GM21737 (cell line): ENCODE data around the gene TSPAN5.
"Not testable (repeated sequence)": the region's sequence is repeated elsewhere in the genome, so short reads cannot be mapped to it uniquely, and the experiment has no call there.

Experiments used
- ATAC-seq: cut with Tn5 transposase; IDR thresholded peaks from one replicate; pipeline ENCODE4 v1.9.1; 2021; ENCODE audit warnings: mild to moderate bottlenecking, moderate library complexity; ENCODE audit not compliant: unreplicated experiment

Gene TSPAN5

DNA sequence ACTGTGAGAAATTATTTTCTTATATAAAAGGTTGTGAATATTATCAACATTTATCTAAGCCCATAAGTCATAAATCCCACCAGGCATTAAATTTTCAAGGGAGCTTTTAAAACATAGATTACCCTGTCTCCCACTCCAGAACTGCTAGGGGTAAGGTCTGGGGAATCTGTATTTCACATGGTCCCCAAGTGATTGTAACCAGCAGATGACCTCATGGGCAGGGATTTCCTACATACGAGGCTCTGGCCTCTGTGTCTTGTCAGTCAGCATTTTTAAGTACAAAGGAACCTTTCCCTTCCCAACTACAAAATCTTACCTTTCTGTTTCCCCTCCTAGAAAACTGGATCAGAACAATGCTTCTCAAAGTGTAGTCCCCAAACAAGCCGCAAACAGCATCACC, 188.6 kb downstream of the TSPAN5 start:
- no peak for ATAC-seq

DNA sequence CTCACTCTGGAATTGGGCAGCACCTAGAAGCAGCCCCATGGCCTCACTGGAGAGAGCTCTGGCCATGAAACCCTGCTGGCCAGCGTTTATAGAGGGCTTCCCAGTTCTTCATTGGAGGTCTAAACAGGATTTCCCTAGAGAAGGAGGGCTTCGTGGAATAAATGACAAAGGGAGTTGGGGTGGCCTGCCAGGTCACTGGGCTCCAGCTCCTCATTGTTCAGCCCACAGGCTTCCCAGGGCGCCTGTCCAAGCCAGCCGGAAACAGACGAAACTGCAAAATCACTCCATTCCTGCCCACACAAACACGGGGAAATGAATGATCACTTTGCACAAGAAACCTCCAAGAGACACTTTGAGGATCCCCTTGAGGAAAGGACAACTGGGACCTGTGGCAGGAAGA, 189.7 kb downstream of the TSPAN5 start:
- no peak for ATAC-seq

DNA sequence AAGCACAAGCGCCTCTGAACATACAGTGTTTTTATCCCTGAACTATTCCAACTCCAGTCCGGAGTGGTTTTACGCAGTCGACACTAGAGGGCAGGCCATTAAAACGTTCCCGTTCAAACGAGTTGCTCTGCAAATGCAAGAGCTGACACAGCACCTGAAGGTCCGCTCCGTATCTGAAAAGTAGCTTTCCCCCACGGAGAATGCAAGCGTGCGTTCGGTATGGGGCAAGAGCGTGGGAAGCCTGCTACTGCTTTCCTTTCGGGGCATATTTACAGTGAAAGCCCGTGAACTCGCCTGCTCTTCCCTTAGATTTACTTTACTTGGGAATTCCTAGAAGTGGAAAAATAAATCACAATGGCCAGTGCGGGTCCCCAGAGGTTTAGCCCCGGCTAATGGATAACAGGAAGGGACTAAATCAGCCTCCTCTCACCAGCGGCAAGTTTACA, 190.8 kb downstream of the TSPAN5 start:
- peak; percentile 92 for ATAC-seq

DNA sequence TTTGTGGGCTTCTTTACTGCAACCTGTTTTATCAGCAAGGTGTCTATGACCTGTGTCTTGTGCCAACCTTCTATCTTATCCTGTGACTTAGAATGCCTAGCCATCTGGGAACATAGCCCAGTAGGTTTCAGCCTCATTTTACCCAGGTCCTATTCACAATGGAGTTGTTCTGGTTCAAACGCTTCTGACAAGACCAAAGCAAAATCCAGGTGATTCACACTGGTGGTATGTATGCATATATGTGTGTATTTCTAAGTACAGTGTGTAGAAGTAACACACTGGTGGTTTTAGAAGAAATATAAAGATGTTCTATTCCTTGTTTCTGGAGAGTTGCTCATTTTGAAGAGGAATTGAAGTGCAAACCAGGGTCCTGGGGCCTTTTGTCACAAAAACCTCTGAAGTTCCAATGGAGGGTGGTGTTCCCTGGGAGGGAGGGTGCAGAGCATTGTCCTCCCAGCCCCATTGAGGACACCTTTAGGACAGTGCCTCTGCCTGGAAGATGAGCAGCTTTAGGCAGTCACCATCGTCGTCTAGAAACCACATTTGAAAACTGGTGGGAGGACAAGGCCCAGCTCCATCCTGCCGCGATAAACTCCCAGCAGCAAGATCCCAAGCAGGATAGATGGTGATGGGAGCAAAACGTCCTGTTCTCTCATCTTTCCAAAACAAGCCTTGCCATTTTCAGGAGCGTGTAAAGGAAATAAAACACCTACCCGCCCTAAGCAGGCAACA, 191.4 kb downstream of the TSPAN5 start:
- ATAC-seq = no peak

DNA sequence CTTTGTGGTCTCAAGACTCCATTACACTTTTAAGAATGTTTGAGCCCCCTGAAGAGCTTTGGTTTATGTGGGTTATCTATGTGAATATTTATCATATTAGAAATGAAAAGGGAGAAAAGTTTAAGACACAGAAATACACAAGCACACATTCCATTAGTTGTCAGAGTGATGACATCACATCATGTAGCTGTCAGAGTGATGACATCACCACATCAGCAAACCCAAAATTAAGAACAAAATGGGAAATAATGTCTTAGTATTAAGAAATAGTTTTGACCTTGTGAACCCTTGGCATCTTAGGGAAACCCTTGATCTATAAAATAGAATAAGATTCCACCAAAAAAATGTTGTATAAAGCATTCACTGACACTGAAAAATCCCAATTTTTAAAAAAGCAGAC, 195.9 kb downstream of the TSPAN5 start:
- ATAC-seq = no peak

DNA sequence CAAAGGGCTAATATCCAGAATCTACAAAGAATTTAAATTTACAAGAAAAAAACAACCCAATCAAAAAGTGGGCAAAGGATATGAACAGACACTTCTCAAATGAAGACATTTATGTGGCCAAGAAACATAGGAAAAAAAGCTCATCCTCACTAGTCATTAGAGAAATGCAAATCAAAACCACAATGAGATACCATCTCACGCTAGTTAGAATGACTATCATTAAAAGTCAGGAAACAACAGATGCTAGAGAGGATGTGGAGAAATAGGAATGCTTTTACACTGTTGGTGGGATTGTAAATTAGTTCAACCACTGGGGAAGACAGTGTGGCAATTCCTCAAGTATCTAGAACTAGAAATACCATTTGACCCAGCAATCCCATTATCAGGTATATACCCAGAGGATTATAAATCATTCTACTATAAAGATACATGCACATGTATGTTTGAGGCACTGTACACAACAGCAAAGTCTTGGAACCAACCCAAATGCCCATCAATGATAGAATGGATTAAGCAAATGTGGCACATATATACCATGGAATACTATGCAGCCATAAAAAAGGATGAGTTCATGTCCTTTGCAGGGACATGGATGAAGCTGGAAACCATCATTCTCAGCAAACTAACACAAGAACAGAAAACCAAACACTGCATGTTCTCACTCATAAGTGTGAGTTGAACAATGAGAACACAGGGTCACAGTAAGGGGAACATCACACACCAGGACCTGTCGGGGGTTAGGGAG, 197.1 kb downstream of the TSPAN5 start:
- ATAC-seq = not testable (repeated sequence)

DNA sequence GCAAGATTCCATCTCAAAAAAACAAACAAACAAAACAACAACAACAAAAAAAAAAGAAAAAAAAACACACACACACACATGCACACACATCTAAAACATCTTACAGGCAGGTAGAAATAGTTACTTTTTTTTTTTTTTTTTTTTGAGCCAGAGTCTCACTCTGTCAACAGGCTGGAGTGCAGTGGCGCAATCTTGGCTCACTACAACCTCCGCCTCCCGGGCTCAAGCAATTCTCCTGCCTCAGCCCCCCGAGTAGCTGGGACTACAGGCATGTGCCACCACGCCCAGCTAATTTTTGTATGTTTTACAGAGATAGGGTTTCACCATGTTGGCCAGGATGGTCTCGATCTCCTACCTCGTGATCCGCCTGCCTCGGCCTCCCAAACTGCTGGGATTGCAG, 201.0 kb downstream of the TSPAN5 start:
- ATAC-seq = not testable (repeated sequence)

DNA sequence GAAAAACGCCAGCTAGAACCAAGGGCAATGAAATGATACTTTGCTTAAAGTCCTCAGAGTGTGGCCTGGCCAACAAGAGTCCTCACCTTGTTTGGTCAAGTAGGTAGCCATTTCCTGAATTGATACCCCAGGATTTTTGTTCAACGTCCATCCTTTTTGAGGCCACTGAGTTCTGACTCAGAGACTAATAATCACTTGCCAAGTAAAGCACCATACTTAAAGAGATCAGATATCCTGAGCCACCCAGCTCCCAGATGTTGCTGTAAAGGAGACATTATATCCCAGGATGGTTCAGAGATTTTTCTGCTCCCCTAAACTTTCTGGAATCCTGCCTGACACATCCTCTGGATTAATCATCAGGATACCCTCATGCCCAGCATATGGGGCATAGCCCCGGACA, 206.3 kb downstream of the TSPAN5 start:
- no peak for ATAC-seq

DNA sequence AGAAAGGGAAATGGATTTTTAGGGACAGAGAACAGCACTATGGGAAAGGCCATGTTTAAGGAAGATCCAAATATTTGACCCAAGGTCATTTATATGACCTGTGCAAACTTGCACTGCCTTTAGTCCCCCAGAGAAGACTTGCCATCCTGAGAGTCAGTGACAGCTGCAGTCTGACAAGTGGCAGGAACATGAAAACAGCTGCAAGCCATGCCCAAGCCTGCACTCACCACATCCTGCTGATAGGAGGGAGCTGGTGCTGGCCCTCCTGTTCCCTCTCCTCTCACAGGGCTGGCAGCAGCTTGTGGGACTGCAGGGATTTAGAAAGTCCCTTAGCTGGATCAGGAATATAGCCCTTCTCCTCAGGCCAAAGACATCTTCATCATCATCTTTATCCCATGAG, 209.5 kb downstream of the TSPAN5 start:
- no peak for ATAC-seq

DNA sequence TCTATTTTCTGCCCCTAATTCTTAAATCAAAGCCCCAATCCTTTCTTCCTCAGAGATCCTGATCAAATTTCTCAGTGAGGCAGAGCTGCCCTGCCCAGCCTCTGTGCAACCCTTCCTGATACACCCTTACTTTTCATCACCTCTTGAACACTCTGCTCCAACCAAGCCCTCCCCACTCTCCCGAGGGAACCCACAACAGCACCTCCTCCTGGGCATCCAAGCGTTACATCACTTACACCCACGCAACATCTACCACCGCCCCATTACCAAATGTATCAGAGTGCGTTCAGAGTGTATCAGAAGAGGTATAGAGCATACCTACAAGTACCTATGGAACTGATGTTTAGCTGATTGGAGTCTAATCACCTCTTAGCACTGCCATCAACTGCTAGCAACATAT, 210.8 kb downstream of the TSPAN5 start:
- no peak for ATAC-seq

DNA sequence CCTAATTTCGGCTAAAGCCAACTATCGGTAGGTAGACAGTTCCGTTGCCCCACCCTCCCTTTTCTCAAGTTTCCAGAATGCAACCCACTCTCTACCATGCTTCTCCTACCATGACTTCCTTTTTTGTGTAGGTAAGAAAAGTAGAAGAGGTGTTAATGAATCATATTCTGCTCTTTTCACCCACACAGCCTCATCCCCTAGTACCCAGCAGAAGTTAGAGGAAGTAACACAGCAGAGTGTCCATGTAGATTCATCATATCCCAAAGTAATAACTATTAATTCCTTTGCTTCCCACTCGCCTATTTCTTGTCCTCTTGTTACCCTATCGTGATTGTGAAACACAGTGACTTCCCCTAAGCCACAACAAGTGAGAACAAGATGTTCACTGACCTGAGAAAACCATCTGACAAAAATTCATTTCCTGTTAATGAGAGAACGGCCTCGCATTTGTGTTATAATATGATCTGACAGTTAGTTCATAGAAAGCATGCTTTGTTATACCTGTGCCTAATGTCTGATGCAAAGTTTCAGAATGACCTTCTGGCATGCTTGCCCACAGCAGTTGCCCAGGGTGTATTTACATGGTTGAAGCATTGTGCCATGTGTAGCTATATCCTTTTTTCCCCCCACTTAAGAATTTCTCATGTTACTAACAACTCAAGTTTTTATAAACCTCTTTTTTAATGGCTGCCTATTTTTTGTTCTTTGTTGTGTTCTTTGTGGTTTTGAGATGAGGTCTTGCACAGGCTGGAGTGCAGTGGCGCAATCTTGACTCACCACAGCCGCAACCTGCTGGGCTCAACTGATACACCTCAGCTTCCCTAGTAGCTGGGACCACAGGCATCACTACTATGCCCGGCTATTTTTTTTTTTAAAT, 211.7 kb downstream of the TSPAN5 start:
- ATAC-seq = peak; percentile 81

DNA sequence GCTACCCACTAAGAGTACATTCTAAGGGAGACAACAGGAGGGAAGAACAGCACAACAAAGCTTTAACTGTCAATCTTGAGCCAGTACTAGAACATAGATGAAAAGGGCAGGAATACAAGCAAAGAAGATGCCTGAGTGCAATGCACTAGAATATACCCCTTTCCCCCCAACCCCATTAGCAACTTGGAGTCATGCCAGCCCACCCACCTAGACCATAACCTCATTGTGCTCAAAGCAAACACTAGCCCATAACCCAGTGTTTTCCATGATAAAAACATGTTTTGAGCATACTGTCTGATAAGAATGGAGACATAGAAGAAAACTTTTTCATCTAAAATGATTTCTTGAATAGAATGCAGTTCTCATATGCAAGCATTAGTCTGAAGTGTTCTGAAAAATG, 214.0 kb downstream of the TSPAN5 start:
- ATAC-seq = no peak

DNA sequence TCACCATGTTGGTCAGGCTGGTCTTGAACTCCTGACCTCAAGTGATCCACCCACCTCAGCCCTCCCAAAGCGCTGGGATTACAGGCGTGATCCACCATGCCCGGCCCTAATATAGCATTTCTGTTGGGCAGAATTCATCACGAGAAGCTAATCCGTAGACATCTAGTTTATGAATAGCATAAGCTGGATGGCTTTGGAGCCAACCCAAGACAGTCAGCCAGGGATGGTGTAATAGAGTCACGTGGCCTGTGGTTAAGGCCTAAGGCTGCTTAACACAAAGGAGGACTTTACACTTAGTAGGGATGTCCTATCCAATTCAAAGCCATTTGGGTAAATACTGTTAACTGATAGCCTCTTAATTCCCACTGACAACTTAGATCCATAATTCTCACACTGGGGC, 223.6 kb downstream of the TSPAN5 start:
- no peak for ATAC-seq

DNA sequence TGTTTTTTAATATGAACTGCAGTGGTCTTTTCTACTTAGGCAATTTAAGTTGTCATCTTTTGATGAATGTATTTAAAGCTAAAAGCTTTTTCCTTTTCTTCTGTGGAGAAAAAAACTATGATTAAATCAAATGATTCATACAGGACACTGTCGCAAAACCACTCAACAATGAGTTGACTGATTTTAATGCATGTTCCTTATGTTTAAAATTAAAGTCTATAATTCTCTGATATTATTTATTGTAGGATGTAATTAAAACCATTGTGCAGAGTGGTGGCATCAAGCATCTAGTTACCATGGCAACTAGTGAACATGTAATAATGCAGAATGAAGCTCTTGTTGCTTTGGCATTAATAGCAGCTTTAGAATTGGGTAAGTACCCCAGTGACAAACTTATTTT, 224.7 kb downstream of the TSPAN5 start:
- ATAC-seq = no peak

DNA sequence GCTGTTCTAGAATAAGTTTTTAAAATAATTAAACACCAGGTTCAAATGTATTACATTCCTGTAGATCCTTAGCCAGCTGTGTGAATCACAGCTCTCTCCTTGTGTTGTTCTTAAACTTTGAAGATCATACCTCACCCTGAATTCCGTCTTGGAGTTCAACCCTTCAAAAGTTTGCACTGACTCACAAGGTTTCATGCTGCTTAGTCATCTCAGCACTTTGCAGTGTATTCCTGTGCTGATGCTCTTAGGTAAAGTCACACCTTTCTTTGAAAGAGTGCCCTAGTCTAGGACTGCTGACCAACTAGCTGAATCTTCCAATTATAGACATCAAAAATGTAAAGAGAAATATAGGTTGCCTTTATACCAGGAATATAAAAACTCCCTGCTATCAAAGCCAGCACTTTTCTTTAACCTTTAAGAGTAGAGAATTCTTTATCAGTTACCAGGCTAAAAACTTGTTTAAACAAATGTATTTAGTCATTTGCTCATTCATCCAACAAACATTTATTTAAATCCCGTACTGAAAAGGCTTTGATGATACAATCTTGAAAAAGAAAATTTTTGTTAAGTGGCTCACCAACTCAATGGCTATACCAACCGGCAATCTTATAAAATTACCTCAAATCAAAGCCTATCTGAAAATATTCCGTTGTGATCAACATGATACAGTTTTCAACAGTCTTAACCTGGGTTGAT, 227.6 kb downstream of the TSPAN5 start:
- no peak for ATAC-seq

DNA sequence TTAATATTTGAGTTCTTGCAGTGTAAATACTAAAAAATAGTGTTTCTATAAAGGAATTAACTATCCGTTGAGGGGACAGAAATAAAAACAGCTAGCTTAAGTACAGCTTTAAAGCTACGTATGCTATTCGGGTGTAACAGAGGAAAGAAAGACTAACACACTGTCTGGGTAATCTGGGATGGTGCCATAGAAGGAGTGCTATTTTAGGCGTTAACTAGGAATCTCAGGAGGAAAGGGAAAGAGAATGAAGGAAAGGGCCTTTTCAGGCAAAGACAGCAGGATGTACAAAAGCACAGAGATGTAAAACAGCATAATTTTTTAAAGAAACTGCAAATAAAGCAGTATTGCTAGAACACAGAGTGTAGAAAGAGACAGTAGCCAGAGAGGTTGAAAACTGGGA, 235.4 kb downstream of the TSPAN5 start:
- no peak for ATAC-seq

DNA sequence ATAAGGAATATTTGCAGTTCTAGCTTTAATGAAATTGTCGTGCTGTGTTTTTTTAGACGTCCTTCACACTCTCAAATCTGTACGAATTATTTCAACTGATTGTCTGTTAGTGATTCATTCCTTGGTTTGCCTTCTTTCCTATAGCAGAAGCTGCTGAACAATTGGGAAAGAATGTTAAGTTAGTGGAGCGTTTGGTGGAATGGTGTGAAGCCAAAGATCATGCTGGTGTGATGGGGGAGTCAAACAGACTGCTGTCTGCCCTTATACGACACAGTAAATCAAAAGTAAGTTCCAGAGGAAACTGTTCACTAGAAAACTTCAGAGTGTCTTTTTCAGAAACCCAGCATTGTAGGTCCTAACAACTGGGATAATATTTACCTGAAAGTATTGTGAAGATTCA, 237.3 kb downstream of the TSPAN5 start:
- no peak for ATAC-seq
